ENCODE measurements around the gene CLDN3. TPM values are rescaled to one million over a fixed set of nuclear protein-coding genes. Genes with fewer than 3 reads are reported as not detected.

Gene CLDN3
- total RNA-seq, 1 experiment from 2014 or later = not detected

DNA sequence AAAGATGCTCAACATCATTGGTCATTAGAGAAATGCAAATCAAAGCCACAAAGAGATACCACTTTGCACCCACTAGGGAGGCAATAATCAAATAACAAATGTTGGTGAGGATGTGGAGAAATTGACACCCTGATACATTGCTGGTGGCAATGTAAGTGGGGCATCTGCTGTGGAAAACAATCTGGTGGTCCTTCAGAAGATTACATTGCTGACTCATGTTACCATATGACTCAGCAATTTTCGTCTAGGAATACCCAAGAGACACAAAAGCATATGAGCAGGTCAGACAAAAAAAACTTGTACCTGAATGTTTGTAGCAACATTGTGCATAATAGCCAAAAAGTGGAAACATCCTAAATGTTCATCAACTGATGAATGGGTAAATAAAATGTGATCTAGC, 4.9 kb upstream of the CLDN3 start:
- intact Hi-C loops (cut with micrococcal nuclease) = no loop called here
- TF ChIP-seq, protein P1, sequence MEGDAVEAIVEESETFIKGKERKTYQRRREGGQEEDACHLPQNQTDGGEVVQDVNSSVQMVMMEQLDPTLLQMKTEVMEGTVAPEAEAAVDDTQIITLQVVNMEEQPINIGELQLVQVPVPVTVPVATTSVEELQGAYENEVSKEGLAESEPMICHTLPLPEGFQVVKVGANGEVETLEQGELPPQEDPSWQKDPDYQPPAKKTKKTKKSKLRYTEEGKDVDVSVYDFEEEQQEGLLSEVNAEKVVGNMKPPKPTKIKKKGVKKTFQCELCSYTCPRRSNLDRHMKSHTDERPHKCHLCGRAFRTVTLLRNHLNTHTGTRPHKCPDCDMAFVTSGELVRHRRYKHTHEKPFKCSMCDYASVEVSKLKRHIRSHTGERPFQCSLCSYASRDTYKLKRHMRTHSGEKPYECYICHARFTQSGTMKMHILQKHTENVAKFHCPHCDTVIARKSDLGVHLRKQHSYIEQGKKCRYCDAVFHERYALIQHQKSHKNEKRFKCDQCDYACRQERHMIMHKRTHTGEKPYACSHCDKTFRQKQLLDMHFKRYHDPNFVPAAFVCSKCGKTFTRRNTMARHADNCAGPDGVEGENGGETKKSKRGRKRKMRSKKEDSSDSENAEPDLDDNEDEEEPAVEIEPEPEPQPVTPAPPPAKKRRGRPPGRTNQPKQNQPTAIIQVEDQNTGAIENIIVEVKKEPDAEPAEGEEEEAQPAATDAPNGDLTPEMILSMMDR (IDR thresholded peaks at IDR 0.05; ENCODE audit: unreplicated experiment) = no peak
- peak; percentile 20 for DNase-seq (ENCODE audit: unreplicated experiment)
- Mint-ChIP-seq H3K9me3 (ENCODE audit: unreplicated experiment) (no peaks in the 10 kb centered on the region), H3K4me1 (ENCODE audit: insufficient read depth, unreplicated experiment) (no peaks in the 10 kb centered on the region), H3K4me3 (ENCODE audit: unreplicated experiment) (no peak overlapping the region), H3K36me3 (ENCODE audit: insufficient read depth, unreplicated experiment) (no peaks in the 10 kb centered on the region), H3K27ac (ENCODE audit: low read depth, unreplicated experiment) (no peak overlapping the region), H3K27me3 (ENCODE audit: insufficient read depth, unreplicated experiment) (peaks cover 12% of the 10 kb centered on the region)
- ChIA-PET CTCF (interaction anchor here (0.7 kb wide), 1 partner anchor 106 kb away, joined by 4 read pairs; no protein-coding TSS in a partner anchor), POLR2A (no interaction called here)
- no TSS peak for BruUV-seq (replicated peaks)

DNA sequence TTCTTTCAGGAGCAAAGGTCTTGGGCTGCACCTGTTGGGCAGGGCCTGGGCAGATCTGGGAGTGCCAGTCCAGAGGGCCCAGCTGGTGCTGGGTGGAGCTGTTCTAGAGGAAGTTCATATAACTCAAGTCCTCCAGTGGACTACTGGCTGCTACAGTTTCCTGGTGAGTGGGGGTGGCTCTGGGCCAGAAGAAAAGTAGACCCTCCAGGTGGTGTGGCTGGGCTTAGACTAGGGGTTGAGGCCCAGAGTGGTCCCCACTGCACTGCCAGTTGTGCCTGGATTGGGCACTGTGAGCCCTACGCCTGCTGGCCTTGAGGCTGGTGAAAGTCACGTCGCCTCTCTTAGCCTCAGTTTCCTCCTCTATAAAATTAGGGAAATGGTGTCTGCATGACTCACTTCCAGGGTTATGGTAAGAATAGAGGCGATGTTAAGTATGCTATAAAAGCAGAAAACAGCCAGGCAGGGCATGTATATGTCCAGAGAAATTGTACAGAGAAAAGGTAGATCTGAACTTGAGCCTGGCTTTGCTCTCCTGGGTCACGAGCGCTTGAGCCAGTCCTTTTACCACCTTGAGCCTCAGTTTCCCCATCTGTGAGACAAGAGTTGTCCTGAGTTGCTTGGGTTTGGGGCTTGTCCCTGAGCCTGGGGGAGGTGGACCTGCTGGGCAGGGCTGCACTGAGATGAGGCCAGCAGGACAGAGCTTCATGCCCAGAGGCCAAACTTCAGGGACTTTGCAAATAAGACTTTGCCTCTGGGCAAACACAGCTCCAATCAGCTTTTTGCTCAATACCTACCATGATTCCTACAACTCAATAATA, 3.8 kb upstream of the CLDN3 start:
- CTCF ChIA-PET = interaction anchor here (0.8 kb wide), 1 partner anchor 35 kb away, joined by 3 read pairs; the partner anchor contains the start of gene ABHD11
- POLR2A ChIA-PET = interaction anchor here (0.7 kb wide), 1 partner anchor 18 kb away, joined by 3 read pairs; no protein-coding TSS in a partner anchor
- Mint-ChIP-seq H3K27me3 (ENCODE audit: insufficient read depth, unreplicated experiment) (peaks cover 12% of the 10 kb centered on the region), H3K4me1 (ENCODE audit: insufficient read depth, unreplicated experiment) (no peaks in the 10 kb centered on the region), H3K4me3 (ENCODE audit: unreplicated experiment) (no peak overlapping the region), H3K9me3 (ENCODE audit: unreplicated experiment) (no peaks in the 10 kb centered on the region), H3K27ac (ENCODE audit: low read depth, unreplicated experiment) (no peak overlapping the region), H3K36me3 (ENCODE audit: insufficient read depth, unreplicated experiment) (no peaks in the 10 kb centered on the region)
- no TSS peak for BruUV-seq (replicated peaks)
- intact Hi-C loops (cut with micrococcal nuclease) = no loop called here
- TF ChIP-seq, protein P1 (IDR thresholded peaks at IDR 0.05; ENCODE audit: unreplicated experiment) = no peak
- no peak for DNase-seq (ENCODE audit: unreplicated experiment)

DNA sequence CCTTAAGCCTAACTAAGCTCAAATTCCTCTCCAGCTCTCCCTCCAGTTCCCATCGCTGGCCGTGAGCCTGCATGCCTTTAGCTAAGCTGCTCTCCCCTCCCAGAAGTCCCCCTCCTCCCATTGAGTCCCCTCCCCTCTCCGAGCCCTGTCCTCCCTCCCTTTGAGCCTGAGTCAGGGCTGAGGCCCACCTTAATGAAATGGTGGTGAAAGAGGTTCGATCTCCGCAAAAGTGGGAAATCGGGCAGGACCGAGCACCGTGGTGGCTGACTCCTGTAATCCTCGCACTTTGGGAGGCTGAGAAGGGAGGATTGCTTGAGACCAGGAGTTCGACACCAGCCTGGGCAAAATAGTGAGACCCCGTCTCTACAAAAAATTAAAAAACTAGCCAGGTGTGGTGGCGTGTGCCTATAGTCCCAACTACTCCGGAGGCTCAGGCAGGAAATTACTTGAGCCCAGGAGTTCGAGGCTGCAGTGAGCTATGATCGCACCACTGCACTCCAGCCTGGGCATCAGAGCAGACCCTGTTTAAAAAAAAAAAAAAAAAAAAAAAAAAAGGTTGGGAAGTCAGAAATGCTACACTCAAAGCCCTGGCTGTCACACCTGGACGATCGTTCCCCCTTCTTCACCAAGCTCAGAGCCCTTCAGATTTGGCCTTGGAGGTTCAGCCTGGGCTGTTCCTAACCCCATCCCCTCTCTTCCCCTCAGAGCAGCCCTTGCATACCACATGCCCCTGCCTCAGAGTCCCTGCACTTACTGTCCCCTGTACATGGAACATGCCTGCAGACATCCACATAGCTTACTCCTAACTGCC, 995 bp upstream of the CLDN3 start:
- H3K4me1 Mint-ChIP-seq (ENCODE audit: insufficient read depth, unreplicated experiment) = no peaks in the 10 kb centered on the region
- no TSS peak for BruUV-seq (replicated peaks)
- no peak for DNase-seq (ENCODE audit: unreplicated experiment)
- TF ChIP-seq, protein P1 (IDR thresholded peaks at IDR 0.05; ENCODE audit: unreplicated experiment) = no peak
- POLR2A ChIA-PET = no interaction called here
- H3K4me3 Mint-ChIP-seq (ENCODE audit: unreplicated experiment) = peak overlapping the region; percentile 28
- intact Hi-C loops (cut with micrococcal nuclease) = no loop called here
- peaks cover 12% of the 10 kb centered on the region for H3K27me3 Mint-ChIP-seq (ENCODE audit: insufficient read depth, unreplicated experiment)
- H3K27ac Mint-ChIP-seq (ENCODE audit: low read depth, unreplicated experiment) = no peak overlapping the region
- no peaks in the 10 kb centered on the region for H3K9me3 Mint-ChIP-seq (ENCODE audit: unreplicated experiment)
- CTCF ChIA-PET = interaction anchor here (0.9 kb wide), 1 partner anchor 50 kb away, joined by 3 read pairs; no protein-coding TSS in a partner anchor
- H3K36me3 Mint-ChIP-seq (ENCODE audit: insufficient read depth, unreplicated experiment) = no peaks in the 10 kb centered on the region

DNA sequence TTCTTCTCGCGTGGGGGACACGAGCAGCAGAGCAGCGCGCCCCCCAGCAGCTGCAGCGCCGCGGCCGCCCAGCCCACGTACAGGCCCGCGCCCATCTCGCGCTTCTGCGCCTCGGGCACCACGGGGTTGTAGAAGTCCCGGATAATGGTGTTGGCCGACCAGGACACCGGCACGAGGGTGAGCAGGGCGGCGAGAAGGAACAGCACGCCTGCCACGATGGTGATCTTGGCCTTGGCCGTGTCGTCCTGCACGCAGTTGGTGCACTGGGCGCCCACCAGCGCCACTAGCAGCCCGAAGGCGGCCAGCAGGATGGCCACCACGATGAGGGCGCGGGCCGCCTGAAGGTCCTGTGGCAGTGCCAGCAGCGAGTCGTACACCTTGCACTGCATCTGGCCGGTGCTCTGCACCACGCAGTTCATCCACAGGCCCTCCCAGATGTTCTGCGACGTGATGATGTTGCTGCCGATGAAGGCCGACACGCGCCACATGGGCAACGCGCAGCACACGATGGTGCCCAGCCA, 529 bp downstream of the CLDN3 start:
- ChIA-PET CTCF (interaction anchor here (0.6 kb wide), 1 partner anchor 44 kb away, joined by 3 read pairs; no protein-coding TSS in a partner anchor), POLR2A (no interaction called here)
- H3K4me3 Mint-ChIP-seq (ENCODE audit: unreplicated experiment) = no peak overlapping the region
- intact Hi-C loops (cut with micrococcal nuclease) = no loop called here
- H3K4me1 Mint-ChIP-seq (ENCODE audit: insufficient read depth, unreplicated experiment) = no peaks in the 10 kb centered on the region
- H3K27ac Mint-ChIP-seq (ENCODE audit: low read depth, unreplicated experiment) = no peak overlapping the region
- no TSS peak for BruUV-seq (replicated peaks)
- H3K36me3 Mint-ChIP-seq (ENCODE audit: insufficient read depth, unreplicated experiment) = no peaks in the 10 kb centered on the region
- no peak for DNase-seq (ENCODE audit: unreplicated experiment)
- H3K27me3 Mint-ChIP-seq (ENCODE audit: insufficient read depth, unreplicated experiment) = peaks cover 12% of the 10 kb centered on the region
- H3K9me3 Mint-ChIP-seq (ENCODE audit: unreplicated experiment) = no peaks in the 10 kb centered on the region
- TF ChIP-seq, protein P1 (IDR thresholded peaks at IDR 0.05; ENCODE audit: unreplicated experiment) = no peak

Data from MCF 10A (cell line).